CD14-positive monocyte (primary cell): ENCODE results near the gene NFYC. TPM values are rescaled to one million over a fixed set of nuclear protein-coding genes. Genes with fewer than 3 reads are reported as not detected.

Experiments
- DNase-seq, 3 donors: peaks; one replicate each; pipeline ENCODE4 v3.0.0-alpha.2; 2011 to 2022
- H2AFZ ChIP-seq: 2 replicates; pipeline ENCODE4 v1.6.0; 2012; ENCODE audit warnings: mild to moderate bottlenecking, low read depth, low read length, inconsistent platforms; ENCODE audit not compliant: insufficient read depth, poor library complexity, severe bottlenecking
- H3K27ac ChIP-seq, 2 donors: 1 replicate in 1 of 2; 2 replicates in 1 of 2; pipeline ENCODE4 v1.5.1; 2012 to 2013; ENCODE audit warnings: low read length in 2 of 2, control low read depth in 1 of 2, inconsistent platforms in 1 of 2, low read depth in 1 of 2, mild to moderate bottlenecking in 1 of 2
- H3K27me3 ChIP-seq, 2 donors: one replicate each; pipeline versions ENCODE4 v1.6.0 to v1.6.1; 2011 to 2013; ENCODE audit warnings: low read length in 2 of 2; ENCODE audit not compliant: control insufficient read depth in 2 of 2, insufficient read depth in 2 of 2
- H3K36me3 ChIP-seq, 2 donors: replicated peaks in 1 of 2; 1 replicate in 1 of 2; 2 replicates in 1 of 2; pipeline versions ENCODE4 v1.5.1 to v1.6.1; 2012 to 2013; ENCODE audit warnings: low read length in 2 of 2, control low read depth in 1 of 2, inconsistent platforms in 1 of 2, mild to moderate bottlenecking in 1 of 2; ENCODE audit not compliant: insufficient read depth in 2 of 2, control insufficient read depth in 1 of 2
- H3K4me1 ChIP-seq, 2 donors: 1 replicate in 1 of 2; 2 replicates in 1 of 2; pipeline versions ENCODE4 v1.5.1 to v1.6.1; 2012 to 2013; ENCODE audit warnings: low read length in 2 of 2, control low read depth in 1 of 2, inconsistent platforms in 1 of 2, mild to moderate bottlenecking in 1 of 2, moderate library complexity in 1 of 2; ENCODE audit not compliant: insufficient read depth in 2 of 2, control insufficient read depth in 1 of 2
- H3K4me2 ChIP-seq: replicated peaks from 2 replicates; pipeline ENCODE3; 2012; ENCODE audit warnings: low read length, moderate library complexity, mild to moderate bottlenecking; ENCODE audit not compliant: poor library complexity, severe bottlenecking; ENCODE audit errors: extremely low read depth
- H3K4me3 ChIP-seq, 3 experiments: fragments of 200-600 bp in 1 of 3; sonication (generic) in 1 of 3; replicated peaks in 1 of 3; 1 replicate in 2 of 3; 2 replicates in 1 of 3; pipeline ENCODE4 v1.5.1; 2011 to 2013; ENCODE audit warnings: low read length in 3 of 3, mild to moderate bottlenecking in 3 of 3, control low read depth in 2 of 3, low read depth in 2 of 3, inconsistent platforms in 1 of 3, moderate library complexity in 1 of 3
- H3K79me2 ChIP-seq: 2 replicates; pipeline ENCODE4 v1.6.0; 2012; ENCODE audit warnings: mild to moderate bottlenecking, control low read depth, inconsistent platforms, low read length, moderate library complexity; ENCODE audit not compliant: insufficient read depth
- H3K9ac ChIP-seq: 2 replicates; pipeline ENCODE4 v1.6.0; 2017; ENCODE audit warnings: low read length, mild to moderate bottlenecking; ENCODE audit not compliant: insufficient read depth, poor library complexity, severe bottlenecking
- H3K9me3 ChIP-seq, 2 donors: replicated peaks in 1 of 2; 1 replicate in 1 of 2; 2 replicates in 1 of 2; pipeline versions ENCODE4 v1.5.1 to v1.6.1; 2012 to 2013; ENCODE audit warnings: low read length in 2 of 2, control low read depth in 1 of 2; ENCODE audit not compliant: control insufficient read depth in 1 of 2, insufficient read depth in 1 of 2
- H4K20me1 ChIP-seq: 2 replicates; pipeline ENCODE4 v1.6.0; 2012; ENCODE audit warnings: mild to moderate bottlenecking, low read length, control low read depth, moderate library complexity; ENCODE audit not compliant: insufficient read depth
- H3K27ac Mint-ChIP-seq, 7 donors: one replicate each; pipeline ENCODE4 v1.8.0; 2020; ENCODE audit warnings: mild to moderate bottlenecking in 7 of 7, mixed read lengths in 7 of 7, moderate library complexity in 6 of 7, inconsistent platforms in 2 of 7
- H3K27me3 Mint-ChIP-seq, 3 donors: one replicate each; pipeline ENCODE4 v1.8.0; 2021 to 2022; ENCODE audit warnings: low read depth in 3 of 3, mild to moderate bottlenecking in 3 of 3, mixed read lengths in 3 of 3, moderate library complexity in 3 of 3, inconsistent platforms in 1 of 3
- H3K36me3 Mint-ChIP-seq, 2 donors: one replicate each; pipeline ENCODE4 v1.8.0; 2020; ENCODE audit warnings: mixed read lengths in 2 of 2, inconsistent platforms in 1 of 2, mild to moderate bottlenecking in 1 of 2
- H3K4me1 Mint-ChIP-seq: one replicate; pipeline ENCODE4 v1.8.0; 2020; ENCODE audit warnings: mild to moderate bottlenecking, mixed read lengths
- H3K4me3 Mint-ChIP-seq, 2 donors: one replicate each; pipeline ENCODE4 v1.8.0; 2020; ENCODE audit warnings: mild to moderate bottlenecking in 2 of 2, mixed read lengths in 2 of 2, moderate library complexity in 1 of 2
- H3K9me3 Mint-ChIP-seq, 7 donors: one replicate each; pipeline ENCODE4 v1.8.0; 2020 to 2022; ENCODE audit warnings: mixed read lengths in 7 of 7, mild to moderate bottlenecking in 6 of 7, moderate library complexity in 6 of 7, inconsistent platforms in 2 of 7
- WGBS: methylation state at CpG from one replicate; pipeline ENCODE4 v1.1.5; 2013; ENCODE audit warnings: missing lambda C conversion rate; ENCODE audit not compliant: insufficient coverage; 5-methylcytosine and 5-hydroxymethylcytosine counted together
- intact Hi-C, 2 donors: fragments of 100-400 bp; cut with micrococcal nuclease; formaldehyde crosslinking; loops; one replicate each; pipeline versions ENCODE4 v1.15.0 to v1.15.1; 2023
- polyA plus RNA-seq, 3 donors: library from polyadenylated mRNA; depleted of rRNA in 1 of 3; unstranded in 2 of 3; stranded (reverse) in 1 of 3; fragments of 300-500 nt in 2 of 3; fragments of >200 nt in 1 of 3; fragmentation: Illumina TruSeq in 2 of 3; gene quantifications; 1 replicate in 2 of 3; 2 replicates in 1 of 3; pipeline ENCODE4 v1.2.3, GENCODE V29; 2012 to 2021
- TF ChIP-seq, protein P1 (sequence below): fragments of 200-600 bp; IDR thresholded peaks from one replicate; pipeline ENCODE4 v1.8.0; 2022; ENCODE audit warnings: antibody characterized with exemption, mild to moderate bottlenecking

NFYC gene
- polyA plus RNA-seq, 3 donors, result 61.2 to 142 (median 68.2) TPM

GRCh38 chr1:40808002-40808401 lies 116.5 kb downstream of the NFYC start:
- Mint-ChIP-seq H3K4me1 (peaks cover 16% of the 10 kb centered on the region), H3K9me3 (no peaks in the 10 kb centered on the region), H3K27me3 (peaks cover 10 to 16% (median 12%) of the 10 kb centered on the region in 3 donors), H3K36me3 (no peaks in the 10 kb centered on the region), H3K27ac (peak overlapping the region in 1 of 7 donors; percentile 30), H3K4me3 (no peak overlapping the region)
- no peak overlapping the region for H3K4me3 ChIP-seq
- no peaks in the 10 kb centered on the region for H3K36me3 ChIP-seq
- peaks cover 7 to 10% of the 10 kb centered on the region in 2 donors for H3K4me1 ChIP-seq
- TF ChIP-seq, protein P1, sequence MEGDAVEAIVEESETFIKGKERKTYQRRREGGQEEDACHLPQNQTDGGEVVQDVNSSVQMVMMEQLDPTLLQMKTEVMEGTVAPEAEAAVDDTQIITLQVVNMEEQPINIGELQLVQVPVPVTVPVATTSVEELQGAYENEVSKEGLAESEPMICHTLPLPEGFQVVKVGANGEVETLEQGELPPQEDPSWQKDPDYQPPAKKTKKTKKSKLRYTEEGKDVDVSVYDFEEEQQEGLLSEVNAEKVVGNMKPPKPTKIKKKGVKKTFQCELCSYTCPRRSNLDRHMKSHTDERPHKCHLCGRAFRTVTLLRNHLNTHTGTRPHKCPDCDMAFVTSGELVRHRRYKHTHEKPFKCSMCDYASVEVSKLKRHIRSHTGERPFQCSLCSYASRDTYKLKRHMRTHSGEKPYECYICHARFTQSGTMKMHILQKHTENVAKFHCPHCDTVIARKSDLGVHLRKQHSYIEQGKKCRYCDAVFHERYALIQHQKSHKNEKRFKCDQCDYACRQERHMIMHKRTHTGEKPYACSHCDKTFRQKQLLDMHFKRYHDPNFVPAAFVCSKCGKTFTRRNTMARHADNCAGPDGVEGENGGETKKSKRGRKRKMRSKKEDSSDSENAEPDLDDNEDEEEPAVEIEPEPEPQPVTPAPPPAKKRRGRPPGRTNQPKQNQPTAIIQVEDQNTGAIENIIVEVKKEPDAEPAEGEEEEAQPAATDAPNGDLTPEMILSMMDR, result no peak
- no CpG with 5 or more reads among the region's 3 CpGs for whole genome bisulfite sequencing
- H3K9me3 ChIP-seq, result no peaks in the 10 kb centered on the region
- H4K20me1 ChIP-seq, result no peaks in the 10 kb centered on the region
- H3K27ac ChIP-seq, result no peak overlapping the region
- no peak overlapping the region for H3K4me2 ChIP-seq
- intact Hi-C loops, result no loop called here
- no peaks in the 10 kb centered on the region for H3K79me2 ChIP-seq
- H2AFZ ChIP-seq, result no peak overlapping the region
- no peaks in the 10 kb centered on the region for H3K27me3 ChIP-seq
- no peak overlapping the region for H3K9ac ChIP-seq
- no peak for DNase-seq

DNA sequence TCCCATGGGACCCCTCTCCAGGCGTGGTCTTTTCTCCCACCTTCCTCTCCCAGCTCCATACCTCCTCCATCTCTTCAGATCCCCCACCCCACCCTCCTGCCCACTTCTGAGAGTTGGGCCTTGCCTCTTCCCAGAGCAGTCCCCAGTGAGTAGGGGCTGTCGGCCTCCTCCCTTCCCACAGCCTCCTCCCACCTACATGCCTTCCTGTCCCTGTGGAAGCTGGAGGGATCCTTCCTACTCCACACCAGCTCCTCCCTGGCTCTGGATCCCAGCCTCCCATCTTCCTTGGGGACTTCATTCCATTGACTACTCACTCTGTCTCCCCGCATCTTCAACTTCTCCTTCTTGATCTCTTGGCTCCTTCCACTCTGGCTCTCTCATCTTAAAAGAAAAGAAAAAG lies 116.9 kb downstream of the NFYC start:
- 93% methylated on average over 2 of the region's 3 CpGs for WGBS
- no peak for DNase-seq
- Mint-ChIP-seq H3K9me3 (no peaks in the 10 kb centered on the region), H3K36me3 (no peaks in the 10 kb centered on the region), H3K27me3 (peaks cover 10 to 16% (median 10%) of the 10 kb centered on the region in 3 donors), H3K27ac (no peak overlapping the region), H3K4me1 (peaks cover 16% of the 10 kb centered on the region), H3K4me3 (no peak overlapping the region)
- TF ChIP-seq, protein P1, result no peak
- Histone ChIP-seq H3K4me1 (peaks cover 7 to 10% of the 10 kb centered on the region in 2 donors), H2AFZ (no peak overlapping the region), H3K4me2 (no peak overlapping the region), H3K9ac (no peak overlapping the region), H3K27me3 (no peaks in the 10 kb centered on the region), H3K36me3 (no peaks in the 10 kb centered on the region), H3K9me3 (no peaks in the 10 kb centered on the region), H3K79me2 (no peaks in the 10 kb centered on the region), H3K27ac (no peak overlapping the region), H3K4me3 (no peak overlapping the region), H4K20me1 (no peaks in the 10 kb centered on the region)
- intact Hi-C loops, result no loop called here
